AML-193 (cell line): ENCODE measurements around the gene C8B.

Source experiments
- DNase-seq, 2 experiments: peaks; one replicate each; lab custom pipeline; 2025; lab: John Stamatoyannopoulos, UW

The C8B gene

DNA sequence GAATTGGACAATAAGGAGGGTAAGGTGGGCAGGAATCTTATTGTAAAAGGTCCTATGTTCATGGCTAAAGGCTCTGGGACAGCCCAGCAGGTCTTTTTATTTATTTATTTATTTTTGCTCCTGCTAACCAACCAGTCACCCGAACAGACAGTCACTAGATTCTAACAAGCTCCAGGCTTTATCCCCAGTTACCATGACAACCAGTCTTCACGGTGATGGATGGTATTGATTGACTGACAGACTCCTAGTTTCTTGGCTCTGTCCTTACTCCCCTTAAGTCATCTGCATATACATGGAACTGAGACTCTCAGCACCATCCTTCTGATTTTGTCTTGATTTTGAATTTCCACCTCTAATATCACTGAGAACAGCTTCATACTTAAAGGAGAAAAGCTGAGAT lies 66.9 kb downstream of the C8B start:
- DNase-seq: no peak

DNA sequence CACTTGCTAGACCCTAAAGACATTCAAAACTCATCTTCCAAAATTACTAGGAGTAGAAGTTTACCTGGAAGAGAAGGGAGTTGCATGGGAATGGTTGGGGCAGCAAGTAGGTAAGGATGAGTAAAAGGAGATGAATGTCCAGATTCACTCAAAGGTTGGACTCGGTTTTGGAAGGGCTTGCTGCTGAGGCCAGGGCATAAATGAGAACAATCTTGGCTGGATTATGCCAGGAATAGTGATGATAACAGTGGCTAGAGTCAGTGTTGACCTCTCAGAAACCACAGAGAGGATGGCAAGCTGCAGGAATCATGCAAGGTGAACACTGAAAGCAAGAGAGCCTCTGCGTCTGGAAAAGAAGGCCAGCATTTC lies 67.8 kb downstream of the C8B start:
- no peak for DNase-seq

DNA sequence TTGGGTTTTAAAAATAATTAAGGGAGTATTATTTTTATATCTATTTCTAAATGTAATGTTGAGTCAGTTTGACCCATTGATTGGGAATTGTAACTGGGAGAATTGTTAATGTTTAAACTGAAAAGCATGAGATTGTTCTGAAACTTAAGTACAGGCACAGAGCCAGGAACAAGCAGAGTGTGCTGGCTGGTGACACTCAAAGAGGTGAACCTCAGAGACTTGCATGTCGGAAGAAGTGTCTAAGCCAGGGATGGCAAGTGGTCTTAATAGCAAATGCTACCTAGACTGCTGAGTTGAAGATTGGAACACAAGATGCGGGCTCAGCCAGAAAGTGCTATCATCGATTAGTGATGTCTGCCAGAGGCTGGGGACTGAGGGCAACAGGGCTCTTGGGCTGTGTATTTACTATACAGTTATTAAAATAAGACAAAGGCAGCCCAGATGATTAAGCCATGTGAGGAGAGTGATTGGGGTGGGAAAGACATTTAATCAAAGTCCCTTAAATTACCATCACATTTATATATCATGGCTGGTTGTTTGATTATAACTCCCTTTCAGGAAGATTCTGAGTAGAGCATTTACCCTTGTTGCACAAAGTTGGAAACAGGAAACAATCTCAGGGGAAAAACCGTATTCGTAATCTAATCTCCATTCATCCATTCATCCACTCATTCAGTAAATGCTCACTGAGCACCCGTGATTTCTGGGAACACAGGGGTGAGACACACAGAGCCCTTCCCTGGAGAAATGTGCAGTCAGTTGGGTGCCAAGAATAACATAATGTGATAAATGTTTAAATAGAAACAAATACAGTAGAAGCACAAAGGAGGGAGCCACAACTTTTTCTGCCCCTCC lies 68.4 kb downstream of the C8B start:
- DNase-seq: no peak

DNA sequence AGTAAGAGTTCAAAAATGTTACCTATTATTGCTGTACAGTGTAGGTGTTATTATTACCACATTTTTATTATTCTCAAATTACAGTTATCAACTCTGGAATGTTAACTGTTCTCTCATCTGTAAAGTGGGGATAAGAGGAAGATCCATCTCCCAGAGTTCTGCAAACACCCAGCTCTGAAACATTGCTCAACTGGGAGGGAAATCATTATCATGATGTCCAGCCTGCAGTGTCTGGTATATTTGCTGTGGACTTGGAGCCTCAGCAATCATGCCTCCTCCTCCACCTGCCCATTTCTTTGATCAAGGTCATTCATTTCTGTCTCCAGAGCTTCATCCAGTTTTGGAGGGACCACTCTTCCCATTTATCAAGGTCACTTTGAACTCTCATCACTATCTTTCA lies 71.8 kb downstream of the C8B start:
- DNase-seq: no peak

DNA sequence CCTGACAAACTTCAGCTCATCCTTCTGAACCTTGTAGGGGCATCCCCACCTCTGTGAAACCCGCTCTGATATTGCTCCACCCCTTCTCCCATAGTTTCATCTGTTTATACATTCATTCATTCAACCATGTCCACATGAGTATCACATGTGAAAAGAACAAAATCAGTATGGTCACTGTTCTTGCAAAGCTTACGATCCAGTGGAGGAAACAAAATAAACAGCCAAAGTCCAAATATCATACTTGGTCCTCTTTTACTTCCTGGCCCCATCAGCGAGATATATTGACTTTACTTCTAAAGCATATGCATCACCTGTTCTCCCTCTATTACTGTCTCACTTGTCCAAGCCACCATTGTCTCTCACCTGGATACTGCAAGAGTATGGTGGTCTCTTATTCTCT lies 75.6 kb downstream of the C8B start:
- no peak for DNase-seq

DNA sequence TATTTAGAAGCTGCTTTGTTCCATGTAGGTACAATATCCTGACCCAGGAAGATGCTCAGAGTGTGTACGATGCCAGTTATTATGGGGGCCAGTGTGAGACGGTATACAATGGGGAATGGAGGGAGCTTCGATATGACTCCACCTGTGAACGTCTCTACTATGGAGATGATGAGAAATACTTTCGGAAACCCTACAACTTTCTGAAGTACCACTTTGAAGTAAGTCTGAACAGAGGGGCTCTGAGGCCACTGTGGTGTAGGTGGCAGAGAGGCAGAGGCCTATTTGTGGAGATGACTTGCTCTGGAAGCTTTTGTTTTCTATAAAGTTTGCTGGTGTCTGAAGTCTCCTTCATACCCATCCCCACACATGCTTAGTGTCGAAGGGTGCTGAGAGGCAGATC lies 84.4 kb downstream of the C8B start:
- DNase-seq: no peak

DNA sequence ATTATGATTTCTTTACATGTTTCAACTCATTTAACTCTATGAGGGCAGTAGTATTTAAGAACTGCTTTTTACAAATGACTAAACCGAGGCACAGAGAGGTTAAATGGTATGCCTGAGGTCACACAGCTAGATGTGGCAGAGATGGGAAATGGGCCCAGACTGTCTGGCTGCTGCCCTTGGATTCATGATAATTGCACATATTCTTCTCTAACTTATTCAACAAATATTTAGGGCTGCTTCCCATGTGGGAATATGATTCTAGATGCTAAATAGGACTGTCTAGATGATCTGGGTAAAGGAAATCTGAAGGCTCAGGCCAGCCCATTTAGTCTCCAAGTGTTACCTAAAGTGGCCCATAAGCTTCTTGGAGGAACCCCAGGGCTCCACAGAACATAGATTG lies 85.0 kb downstream of the C8B start:
- no peak for DNase-seq
